Tibial artery (tissue), 4 donors: Measurements from ENCODE around the gene SOCS7.

Experiments used
- DNase-seq, 2 donors: peaks; one replicate each; pipeline ENCODE4 v3.0.0-alpha.2; 2019
- H3K27ac ChIP-seq, 2 donors: fragments of 200-600 bp; sonication (generic) in 1 of 2; 1 replicate in 1 of 2; 2 replicates in 1 of 2; pipeline ENCODE4 v1.5.1; 2018 to 2019; ENCODE audit warnings: mild to moderate bottlenecking in 1 of 2
- H3K27me3 ChIP-seq, 2 donors: fragments of 200-600 bp; sonication (generic) in 1 of 2; one replicate each; pipeline versions ENCODE4 v1.5.1 to v1.6.0; 2016 to 2019
- H3K36me3 ChIP-seq, 3 donors: fragments of 200-600 bp; sonication (generic) in 2 of 3; one replicate each; pipeline ENCODE4 v1.5.1; 2016 to 2019; ENCODE audit warnings: mild to moderate bottlenecking in 2 of 3
- H3K4me1 ChIP-seq, 4 donors: fragments of 200-600 bp; sonication (generic) in 2 of 4; 1 replicate in 3 of 4; 2 replicates in 1 of 4; pipeline ENCODE4 v1.5.1; 2016 to 2019
- H3K4me3 ChIP-seq, 2 donors: fragments of 200-600 bp; sonication (generic) in 1 of 2; 1 replicate in 1 of 2; 2 replicates in 1 of 2; pipeline ENCODE4 v1.5.1; 2018 to 2019; ENCODE audit warnings: mild to moderate bottlenecking in 2 of 2
- H3K9me3 ChIP-seq, 3 donors: fragments of 200-600 bp; sonication (generic) in 1 of 3; one replicate each; pipeline ENCODE4 v1.5.1; 2016 to 2019
- intact Hi-C: fragments of 100-400 bp; cut with DNase I; formaldehyde crosslinking; loops from one replicate; pipeline ENCODE4 v1.15.0; 2023; ENCODE audit warnings: low total_unique reads
- TF ChIP-seq, protein P1 (sequence below), 2 experiments: fragments of 200-600 bp in 1 of 2; fragments of 450-650 bp in 1 of 2; IDR thresholded peaks; one replicate each; pipeline ENCODE4 v1.5.1; 2017 to 2019; ENCODE audit warnings: antibody characterized with exemption in 2 of 2, mild to moderate bottlenecking in 1 of 2, moderate library complexity in 1 of 2

SOCS7 gene

DNA sequence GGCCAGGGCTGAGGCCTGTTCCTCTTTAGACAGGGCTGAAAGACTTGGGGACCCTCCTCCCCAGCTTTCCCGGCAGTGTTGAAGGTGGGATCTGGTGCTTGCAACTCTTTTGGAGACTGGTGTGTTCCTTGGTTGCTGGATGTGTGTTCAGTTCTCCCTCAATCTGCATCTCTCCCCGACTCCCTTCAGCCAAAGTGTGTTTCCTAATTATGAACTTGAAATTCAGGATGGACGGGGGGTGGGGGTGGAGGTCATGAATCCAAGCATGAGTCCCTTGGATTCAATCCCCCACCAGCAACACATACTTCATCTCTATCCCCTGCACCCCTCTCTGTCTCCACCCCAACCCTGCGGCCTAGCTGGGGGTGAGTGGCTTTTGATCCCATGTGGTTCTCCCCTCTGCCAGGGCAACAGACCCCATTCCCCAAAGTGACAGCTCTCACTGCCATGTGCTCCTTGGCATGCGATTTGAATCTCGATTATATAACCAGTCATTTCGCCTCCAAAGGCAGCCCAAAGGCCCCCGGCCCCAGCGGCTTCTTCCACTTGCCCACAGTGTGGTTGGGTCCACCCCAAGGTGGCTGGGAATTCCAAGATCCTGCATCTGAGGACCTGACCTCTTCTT, 77.9 kb downstream of the SOCS7 start:
- Histone ChIP-seq H3K9me3 (no peaks in the 10 kb centered on the region), H3K36me3 (no peaks in the 10 kb centered on the region), H3K27ac (peak overlapping the region; percentile 83 to 91), H3K27me3 (no peaks in the 10 kb centered on the region), H3K4me3 (peak overlapping the region; percentile 63 to 76), H3K4me1 (peaks cover 0 to 71% (median 44%) of the 10 kb centered on the region in 4 donors)
- DNase-seq, result no peak
- TF ChIP-seq, protein P1, sequence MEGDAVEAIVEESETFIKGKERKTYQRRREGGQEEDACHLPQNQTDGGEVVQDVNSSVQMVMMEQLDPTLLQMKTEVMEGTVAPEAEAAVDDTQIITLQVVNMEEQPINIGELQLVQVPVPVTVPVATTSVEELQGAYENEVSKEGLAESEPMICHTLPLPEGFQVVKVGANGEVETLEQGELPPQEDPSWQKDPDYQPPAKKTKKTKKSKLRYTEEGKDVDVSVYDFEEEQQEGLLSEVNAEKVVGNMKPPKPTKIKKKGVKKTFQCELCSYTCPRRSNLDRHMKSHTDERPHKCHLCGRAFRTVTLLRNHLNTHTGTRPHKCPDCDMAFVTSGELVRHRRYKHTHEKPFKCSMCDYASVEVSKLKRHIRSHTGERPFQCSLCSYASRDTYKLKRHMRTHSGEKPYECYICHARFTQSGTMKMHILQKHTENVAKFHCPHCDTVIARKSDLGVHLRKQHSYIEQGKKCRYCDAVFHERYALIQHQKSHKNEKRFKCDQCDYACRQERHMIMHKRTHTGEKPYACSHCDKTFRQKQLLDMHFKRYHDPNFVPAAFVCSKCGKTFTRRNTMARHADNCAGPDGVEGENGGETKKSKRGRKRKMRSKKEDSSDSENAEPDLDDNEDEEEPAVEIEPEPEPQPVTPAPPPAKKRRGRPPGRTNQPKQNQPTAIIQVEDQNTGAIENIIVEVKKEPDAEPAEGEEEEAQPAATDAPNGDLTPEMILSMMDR (IDR thresholded peaks at IDR 0.05), result no peak
- intact Hi-C loops, result no loop called here

DNA sequence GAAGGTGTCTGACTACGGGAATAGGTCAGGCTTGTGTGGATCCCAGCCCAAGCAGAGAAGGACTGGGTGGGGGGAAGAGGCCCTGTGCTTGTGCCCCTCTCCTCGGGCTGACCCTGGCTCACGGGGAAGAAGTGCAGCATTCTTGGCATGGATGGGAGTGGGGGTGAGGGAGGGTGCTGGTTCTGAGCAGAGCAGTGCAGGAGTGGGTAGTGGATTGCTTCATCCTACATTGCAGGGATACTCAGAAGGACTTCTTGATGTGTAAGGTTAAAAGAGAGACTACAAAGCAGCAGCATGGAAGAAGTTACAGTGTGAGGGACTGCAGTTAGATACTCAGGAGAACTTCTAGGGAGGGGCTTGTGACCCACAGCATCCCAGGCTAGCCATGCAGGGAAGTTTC, 78.7 kb downstream of the SOCS7 start:
- TF ChIP-seq, protein P1 (IDR thresholded peaks at IDR 0.05), result no peak
- no peaks in the 10 kb centered on the region for H3K9me3 ChIP-seq
- peaks cover 0 to 72% (median 47%) of the 10 kb centered on the region in 4 donors for H3K4me1 ChIP-seq
- DNase-seq, result no peak
- intact Hi-C loops, result no loop called here
- no peak overlapping the region for H3K4me3 ChIP-seq
- no peaks in the 10 kb centered on the region for H3K27me3 ChIP-seq
- H3K36me3 ChIP-seq, result no peaks in the 10 kb centered on the region
- peak overlapping the region; percentile 83 to 91 for H3K27ac ChIP-seq

DNA sequence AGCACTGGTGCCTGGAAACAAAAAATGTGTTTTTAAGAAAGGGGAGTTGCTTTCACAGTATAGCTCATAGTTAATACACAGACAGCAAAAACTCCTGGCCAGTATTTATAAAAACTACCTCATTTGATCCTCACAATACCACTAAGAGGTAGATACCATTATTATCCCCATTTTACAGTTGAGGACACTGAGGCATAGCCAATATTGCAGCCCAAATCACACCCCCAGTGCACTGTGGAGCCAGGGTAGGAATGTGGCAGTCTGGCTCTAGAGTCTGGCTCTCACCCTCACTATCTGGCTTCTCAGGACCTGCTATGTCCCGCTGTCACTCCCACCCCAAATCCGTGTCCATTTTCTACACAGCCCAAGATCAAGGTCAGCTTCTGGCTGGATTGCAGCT, 79.2 kb downstream of the SOCS7 start:
- peaks cover 0 to 72% (median 48%) of the 10 kb centered on the region in 4 donors for H3K4me1 ChIP-seq
- intact Hi-C loops, result no loop called here
- H3K27ac ChIP-seq, result peak overlapping the region; percentile 83 to 91
- no peak overlapping the region for H3K4me3 ChIP-seq
- H3K27me3 ChIP-seq, result no peaks in the 10 kb centered on the region
- no peaks in the 10 kb centered on the region for H3K9me3 ChIP-seq
- TF ChIP-seq, protein P1 (IDR thresholded peaks at IDR 0.05), result no peak
- H3K36me3 ChIP-seq, result no peaks in the 10 kb centered on the region
- no peak for DNase-seq

DNA sequence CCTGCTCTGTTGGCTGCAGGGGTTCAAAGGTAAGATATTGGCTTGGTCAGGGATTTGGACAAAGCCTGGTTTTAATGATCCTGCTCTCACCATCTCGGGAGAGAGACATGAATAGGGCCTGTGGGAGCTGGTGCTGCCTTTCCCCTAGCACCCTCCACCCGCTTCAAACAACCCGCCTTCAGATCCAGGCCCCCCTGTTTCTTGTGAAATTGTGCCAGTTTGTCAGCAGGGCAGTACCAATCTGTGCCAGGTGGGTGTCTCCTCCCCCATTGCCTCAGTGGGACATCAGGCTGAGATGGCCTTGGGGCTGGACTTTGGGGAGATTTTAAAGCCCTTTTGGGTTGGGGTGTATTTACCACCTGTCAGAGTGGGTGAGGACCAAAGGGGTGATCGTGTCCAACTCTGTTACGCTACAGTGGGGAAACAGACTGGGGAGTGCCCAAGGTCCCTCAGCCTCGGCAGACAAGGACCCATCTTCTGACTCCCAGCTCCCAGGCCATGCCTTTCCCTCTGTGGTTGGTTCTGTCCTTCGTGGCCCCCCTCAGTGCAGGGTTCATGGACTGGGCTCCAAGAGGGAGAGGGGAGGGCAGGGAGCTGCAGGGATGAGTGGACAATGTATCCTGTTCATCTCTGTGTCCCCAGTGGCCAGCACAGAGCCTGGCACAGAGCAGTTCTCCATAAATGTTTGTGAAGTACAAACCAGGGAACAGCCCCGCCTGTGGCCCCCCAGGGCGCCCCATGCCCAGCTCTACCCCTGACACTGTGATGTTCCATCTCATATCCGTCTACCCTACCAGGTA, 79.9 kb downstream of the SOCS7 start:
- H3K27ac ChIP-seq, result peak overlapping the region; percentile 18 to 91
- H3K36me3 ChIP-seq, result no peaks in the 10 kb centered on the region
- no peaks in the 10 kb centered on the region for H3K9me3 ChIP-seq
- TF ChIP-seq, protein P1 (IDR thresholded peaks at IDR 0.05), result no peak
- H3K27me3 ChIP-seq, result no peaks in the 10 kb centered on the region
- H3K4me3 ChIP-seq, result no peak overlapping the region
- peaks cover 0 to 73% (median 49%) of the 10 kb centered on the region in 4 donors for H3K4me1 ChIP-seq
- intact Hi-C loops, result no loop called here
- no peak for DNase-seq

DNA sequence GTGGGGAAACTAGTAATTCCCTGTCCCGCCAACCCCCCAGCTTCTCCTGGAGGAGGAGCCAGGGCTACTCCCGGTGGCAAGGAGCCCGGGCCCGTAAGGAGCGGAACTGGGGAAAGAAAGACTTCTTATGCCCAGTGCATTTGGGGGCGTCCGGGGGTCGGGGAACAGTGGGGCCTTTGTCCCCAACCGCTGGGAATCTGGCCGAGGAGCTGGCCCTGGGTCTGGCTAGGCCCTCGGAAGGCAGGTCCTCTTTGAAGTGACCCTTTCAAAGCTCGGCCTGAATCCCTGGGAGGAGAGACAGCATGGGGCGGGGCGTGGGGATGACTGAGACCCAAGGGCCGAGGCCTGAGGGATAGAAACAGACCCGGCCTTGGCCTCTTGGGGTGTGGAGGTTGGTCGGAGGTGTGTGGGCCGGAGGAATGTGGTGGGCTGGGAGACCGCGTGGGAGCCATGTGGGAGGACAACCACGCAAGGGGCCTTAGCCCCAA, 82.6 kb downstream of the SOCS7 start:
- Histone ChIP-seq H3K4me3 (no peak overlapping the region), H3K36me3 (no peaks in the 10 kb centered on the region), H3K27me3 (no peaks in the 10 kb centered on the region), H3K9me3 (no peaks in the 10 kb centered on the region), H3K27ac (peak overlapping the region; percentile 53 to 71), H3K4me1 (peaks cover 0 to 61% (median 34%) of the 10 kb centered on the region in 4 donors)
- intact Hi-C loops, result no loop called here
- TF ChIP-seq, protein P1 (IDR thresholded peaks at IDR 0.05), result no peak
- DNase-seq, result no peak
